GM19328 (cell line): ENCODE data around the gene RNU6-1.

Source experiments
- ATAC-seq: cut with Tn5 transposase; IDR thresholded peaks from one replicate; pipeline ENCODE4 v1.9.1; 2021; ENCODE audit warnings: mild to moderate bottlenecking, moderate library complexity; ENCODE audit not compliant: unreplicated experiment

The RNU6-1 gene

DNA sequence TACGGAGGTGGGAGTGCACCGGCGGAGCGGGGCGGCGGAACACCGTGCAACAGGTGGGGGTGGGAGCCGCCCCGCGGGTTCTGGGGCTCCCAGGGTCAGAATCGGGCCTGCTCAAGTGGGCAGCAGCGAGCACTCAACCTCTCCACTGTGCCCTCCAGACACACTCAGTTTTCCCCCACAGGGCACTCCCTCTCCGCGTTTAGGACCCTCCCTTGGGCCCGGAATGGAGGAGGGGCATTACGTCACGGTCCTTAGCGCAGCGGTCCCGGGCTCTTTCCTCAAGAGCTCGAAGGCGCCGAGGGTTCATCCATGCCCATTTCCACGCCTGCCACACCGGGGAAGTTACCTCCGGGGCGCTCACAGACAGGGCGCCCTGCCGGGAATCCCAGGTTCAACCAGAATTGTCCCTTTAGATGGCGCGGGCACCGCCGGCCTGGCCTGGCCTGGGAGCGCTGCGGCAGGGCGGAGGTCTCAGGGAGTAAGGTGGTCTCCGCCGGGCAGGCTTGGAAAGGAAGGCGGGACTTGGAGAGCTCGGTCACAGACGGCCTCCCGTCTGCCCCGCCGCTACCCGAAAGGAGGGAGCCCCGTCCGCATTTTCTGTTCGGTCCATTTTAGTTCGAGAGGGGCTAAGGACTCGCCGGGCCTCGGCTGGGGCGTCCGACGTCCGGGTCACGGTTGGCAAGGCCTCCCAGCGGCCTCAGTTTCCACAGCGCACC lies 5.1 kb downstream of the RNU6-1 start:
- ATAC-seq = no peak

GRCh38 chr15:67833710-67834511 lies 5.9 kb downstream of the RNU6-1 start:
- ATAC-seq = no peak

DNA sequence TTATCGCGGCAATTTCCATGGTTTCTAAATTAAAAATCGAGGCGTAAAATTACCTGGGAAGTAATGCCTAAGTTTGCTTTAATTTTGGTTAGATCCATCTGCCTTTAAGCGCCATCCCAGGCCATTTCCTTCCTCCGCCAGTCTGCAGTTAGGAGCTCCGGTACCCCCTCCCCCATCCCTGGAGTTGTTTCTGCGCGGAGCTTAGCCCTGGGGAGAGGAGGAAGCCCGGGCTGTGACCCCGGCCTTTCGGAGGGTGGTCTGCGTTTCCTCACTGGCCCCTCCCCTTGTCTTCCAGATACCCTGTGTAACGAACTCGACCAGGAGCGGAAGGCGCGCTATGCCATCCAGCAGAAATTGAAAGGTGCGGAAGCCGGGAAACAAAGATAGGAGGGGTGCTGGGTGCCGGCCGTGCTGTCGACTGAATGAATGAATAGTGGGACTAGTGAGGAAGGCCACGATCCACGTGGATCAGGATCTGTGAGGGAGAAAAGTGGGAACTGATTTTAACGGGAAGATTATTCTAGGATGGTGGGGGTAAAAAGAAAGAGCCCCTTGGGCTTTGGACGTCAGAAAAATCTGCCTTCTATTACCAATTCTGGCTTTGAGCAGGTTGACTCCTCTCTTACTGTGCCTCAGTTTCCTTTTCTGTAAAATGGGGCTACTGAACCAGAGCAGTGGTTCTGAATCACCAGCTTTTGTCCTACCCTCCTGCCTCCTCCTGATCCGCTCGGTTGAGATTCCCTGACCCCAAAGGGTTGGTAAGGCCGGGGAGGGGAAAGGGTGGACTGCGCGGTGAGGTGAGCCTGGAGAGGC lies 6.7 kb downstream of the RNU6-1 start:
- no peak for ATAC-seq

GRCh38 chr15:67832031-67832551 lies 7.8 kb downstream of the RNU6-1 start:
- no peak for ATAC-seq

DNA sequence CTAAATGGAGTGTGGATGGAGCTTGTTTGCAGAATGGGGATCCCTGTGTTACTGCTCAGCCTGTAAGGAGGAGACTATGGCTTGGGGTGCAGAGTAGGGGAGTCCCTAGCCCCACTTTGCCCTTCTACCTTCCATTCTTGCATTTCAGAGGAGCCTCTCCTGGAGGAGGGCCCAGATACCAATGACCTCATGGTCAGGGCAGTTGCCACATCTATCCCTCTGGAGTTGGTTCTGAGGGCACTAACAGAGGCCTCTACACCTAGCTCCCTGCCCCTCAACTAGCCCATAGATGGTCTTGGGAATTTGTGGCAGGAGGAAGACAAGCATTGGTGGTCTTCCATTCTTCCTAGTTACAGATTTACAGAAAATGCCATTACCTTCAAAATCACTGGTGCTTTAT lies 8.5 kb downstream of the RNU6-1 start:
- no peak for ATAC-seq

- ATAC-seq = no peak
Observed at GRCh38 chr15:67829647-67830504, 10.0 kb downstream of the RNU6-1 start.

DNA sequence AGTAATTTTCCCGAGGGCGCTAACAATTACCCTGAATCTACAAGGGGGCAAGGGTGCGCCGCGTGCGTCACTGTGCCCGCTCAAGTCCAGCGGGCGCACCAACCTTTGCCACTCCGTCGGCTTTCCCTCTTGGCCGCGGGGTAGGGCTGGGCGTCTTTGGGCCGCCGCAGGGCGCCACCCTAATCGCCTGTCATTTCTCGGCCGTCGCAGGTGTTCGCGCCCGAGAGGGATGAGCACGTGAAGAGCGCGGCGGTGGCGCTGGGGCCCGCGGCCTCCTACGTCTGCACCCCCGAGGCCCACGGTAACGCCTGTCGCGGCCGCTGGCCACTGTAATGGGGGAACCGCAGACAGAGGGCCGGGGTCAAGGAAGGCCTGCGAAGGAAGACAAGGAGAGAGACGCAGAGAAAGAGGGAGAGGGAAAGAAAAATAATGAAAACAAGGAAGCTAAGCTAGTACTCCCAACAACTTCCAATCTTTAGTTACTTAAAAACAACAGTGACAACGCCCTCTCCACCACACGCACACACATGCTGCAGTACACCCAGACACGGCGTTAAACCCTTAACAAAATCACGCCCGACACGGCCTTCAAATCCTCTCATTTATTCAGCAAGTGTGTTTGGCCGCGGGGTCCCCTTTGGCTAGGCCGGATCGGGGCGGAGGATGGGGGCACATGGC lies 10.7 kb downstream of the RNU6-1 start:
- no peak for ATAC-seq

GRCh38 chr15:67828278-67828968 lies 11.4 kb downstream of the RNU6-1 start:
- ATAC-seq = no peak

DNA sequence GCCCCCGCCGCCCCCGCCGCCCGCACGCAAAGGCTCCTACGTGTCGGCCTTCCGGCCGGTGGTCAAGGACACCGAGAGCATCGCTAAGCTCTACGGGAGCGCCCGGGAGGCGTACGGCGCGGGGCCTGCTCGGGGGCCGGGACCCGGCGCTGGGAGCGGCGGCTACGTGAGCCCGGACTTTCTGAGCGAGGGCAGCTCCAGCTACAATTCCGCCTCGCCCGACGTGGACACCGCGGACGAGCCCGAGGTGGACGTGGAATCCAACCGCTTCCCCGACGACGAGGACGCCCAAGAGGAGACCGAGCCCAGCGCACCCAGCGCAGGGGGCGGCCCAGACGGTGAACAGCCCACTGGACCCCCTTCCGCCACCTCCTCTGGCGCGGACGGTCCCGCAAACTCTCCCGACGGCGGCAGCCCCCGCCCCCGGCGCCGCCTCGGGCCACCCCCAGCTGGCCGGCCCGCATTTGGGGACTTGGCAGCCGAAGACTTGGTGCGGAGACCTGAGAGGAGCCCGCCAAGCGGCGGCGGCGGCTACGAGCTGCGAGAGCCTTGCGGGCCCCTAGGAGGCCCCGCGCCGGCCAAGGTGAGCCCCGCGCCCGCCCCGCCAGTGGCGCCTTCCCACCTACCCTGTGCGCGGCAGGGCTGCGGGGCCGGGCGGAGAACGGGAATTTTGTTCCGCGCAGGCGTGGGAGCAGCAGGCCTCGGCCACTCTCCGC lies 12.1 kb downstream of the RNU6-1 start:
- ATAC-seq = no peak

GRCh38 chr15:67826717-67827561 lies 12.9 kb downstream of the RNU6-1 start:
- no peak for ATAC-seq

- no peak for ATAC-seq
Observed at GRCh38 chr15:67825881-67826716, 13.7 kb downstream of the RNU6-1 start.

DNA sequence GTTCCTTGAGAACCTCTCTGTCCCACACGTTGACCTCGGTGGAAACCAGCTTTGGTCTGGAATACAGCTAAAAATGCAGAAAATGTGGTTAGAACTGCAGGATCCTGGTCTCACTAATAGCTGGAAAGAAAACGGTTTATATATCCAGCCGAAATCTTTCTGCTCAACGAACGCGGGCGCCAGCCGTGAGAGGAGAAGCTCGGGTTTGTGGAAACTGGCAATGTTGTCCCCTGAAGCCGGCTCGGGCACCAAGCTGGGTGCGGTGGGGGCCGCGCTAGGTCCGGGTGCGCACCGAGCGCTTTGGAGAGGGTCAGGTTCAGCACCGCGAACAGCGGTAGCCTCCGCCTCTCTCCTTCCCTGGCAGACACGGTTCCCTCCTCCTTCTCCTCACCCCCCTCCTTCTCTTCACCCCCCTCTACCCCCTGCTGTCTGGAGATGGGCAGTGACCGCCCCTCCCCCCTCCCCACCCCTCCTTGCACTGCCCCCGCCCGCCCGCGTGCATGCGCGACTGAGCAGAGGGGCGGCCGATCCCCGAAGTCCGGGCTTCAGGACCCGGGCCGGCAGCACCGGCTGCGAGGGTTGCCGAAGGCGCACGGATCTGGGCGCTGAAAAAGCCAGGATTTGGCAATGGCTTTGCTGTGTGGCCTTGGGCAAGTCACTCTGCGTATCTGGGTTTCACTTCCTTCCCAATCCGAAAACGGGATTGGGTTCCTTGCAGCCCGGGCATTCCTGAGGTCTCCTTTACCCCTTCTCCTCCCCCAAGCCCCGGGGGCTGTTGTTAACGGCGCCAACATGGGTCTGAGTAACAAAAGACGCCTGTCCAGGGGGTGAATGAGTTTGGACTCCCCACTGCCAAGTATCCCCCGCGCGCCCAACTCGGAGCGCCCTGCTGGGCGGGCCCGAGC lies 14.6 kb downstream of the RNU6-1 start, which contains the start of gene SKOR1:
TSS of gene SKOR1 (plus strand) at position 534 of the 905 bp plus-strand sequence. CDS start at position 628, 94 bp downstream.
- no peak for ATAC-seq

DNA sequence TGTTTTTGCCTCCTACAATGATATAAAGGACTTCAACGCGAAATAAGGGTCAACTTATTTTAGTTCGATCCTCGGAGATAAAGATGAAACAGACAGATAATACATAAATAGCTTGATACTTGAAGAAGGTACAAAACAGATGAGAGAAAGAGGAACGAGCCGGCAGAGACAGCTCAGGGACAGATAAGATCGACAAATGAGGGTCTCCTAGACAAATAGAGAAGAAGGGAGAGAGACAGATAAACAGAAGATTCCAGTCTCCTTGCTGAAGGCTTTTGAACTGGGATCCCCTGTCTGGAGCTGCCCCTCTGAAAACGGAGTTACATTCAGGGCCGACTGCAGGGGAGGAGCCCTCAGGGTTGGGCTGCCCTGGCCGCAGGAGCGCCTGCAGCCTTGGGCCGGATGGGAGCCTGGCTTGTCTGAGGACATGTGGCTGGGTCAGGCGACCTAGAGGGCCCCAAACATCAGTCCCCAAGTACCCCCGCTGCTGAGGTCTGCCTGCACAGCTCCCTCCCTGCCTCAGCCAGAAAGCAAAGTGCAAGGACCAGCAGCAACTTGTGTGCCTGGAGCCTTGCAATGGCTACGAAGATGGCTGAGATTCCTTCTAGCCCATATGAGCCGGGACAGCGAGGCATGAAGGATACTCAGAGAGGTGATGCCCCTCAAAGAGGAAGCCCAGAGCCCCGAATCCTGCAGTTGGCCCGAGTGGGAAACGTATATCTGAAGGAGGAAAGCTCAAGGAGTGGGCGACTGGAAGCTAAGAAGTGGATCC lies 15.5 kb downstream of the RNU6-1 start:
- ATAC-seq = no peak

GRCh38 chr15:67823314-67824196 lies 16.3 kb downstream of the RNU6-1 start:
- no peak for ATAC-seq
